GM23338 (cell line): ENCODE results near the gene TACC3. TPM values are rescaled to one million over a fixed set of nuclear protein-coding genes. Genes with fewer than 3 reads are reported as not detected.

Source experiments
- ATAC-seq: fragments of 200-7000 bp; cut with Tn5 transposase; 3 replicates; pipeline ENCODE4 v1.9.1; 2020
- DNase-seq: peaks from one replicate; pipeline ENCODE4 v3.0.0-alpha.2; 2015; ENCODE audit warnings: low spot score
- H2AFZ ChIP-seq: fragments of 200-600 bp; sonication (generic); 2 replicates; pipeline ENCODE4 v1.8.0; 2016; ENCODE audit warnings: antibody characterized with exemption, mild to moderate bottlenecking, moderate library complexity
- H3F3A ChIP-seq: fragments of 200-600 bp; sonication (generic); replicated peaks from 2 replicates; pipeline ENCODE4 v1.8.0; 2017; ENCODE audit warnings: antibody characterized with exemption, mixed run types, low read depth
- H3K27ac ChIP-seq: fragments of 200-600 bp; sonication (generic); 2 replicates; pipeline ENCODE4 v1.6.1; 2016; ENCODE audit warnings: low read depth
- H3K27me3 ChIP-seq: fragments of 200-600 bp; sonication (generic); 2 replicates; pipeline ENCODE4 v1.8.0; 2016; ENCODE audit warnings: mild to moderate bottlenecking, mixed run types, moderate library complexity; ENCODE audit not compliant: insufficient read depth
- H3K36me3 ChIP-seq: fragments of 200-600 bp; sonication (generic); 2 replicates; pipeline ENCODE4 v1.8.0; 2016; ENCODE audit warnings: mild to moderate bottlenecking; ENCODE audit not compliant: insufficient read depth
- H3K4me1 ChIP-seq: fragments of 200-600 bp; sonication (generic); 2 replicates; pipeline ENCODE4 v1.8.0; 2016; ENCODE audit warnings: mild to moderate bottlenecking, moderate library complexity; ENCODE audit not compliant: insufficient read depth
- H3K4me2 ChIP-seq: fragments of 200-600 bp; sonication (generic); 2 replicates; pipeline ENCODE4 v1.7.1; 2017; ENCODE audit warnings: mixed run types
- H3K4me3 ChIP-seq: fragments of 200-600 bp; sonication (generic); 2 replicates; pipeline ENCODE4 v1.6.1; 2016; ENCODE audit warnings: mixed run types
- H3K79me2 ChIP-seq: fragments of 200-600 bp; sonication (generic); replicated peaks from 2 replicates; pipeline ENCODE4 v1.8.0; 2017; ENCODE audit warnings: mild to moderate bottlenecking; ENCODE audit not compliant: insufficient read depth
- H3K9me2 ChIP-seq: fragments of 200-600 bp; sonication (generic); 2 replicates; pipeline ENCODE4 v1.8.0; 2017; ENCODE audit not compliant: insufficient read depth
- H4K20me1 ChIP-seq: fragments of 200-600 bp; sonication (generic); replicated peaks from 2 replicates; pipeline ENCODE4 v1.8.0; 2017; ENCODE audit warnings: mild to moderate bottlenecking; ENCODE audit not compliant: insufficient read depth
- H3K27ac Mint-ChIP-seq: 2 replicates; pipeline ENCODE4 v1.8.0; 2020; ENCODE audit warnings: inconsistent platforms, mild to moderate bottlenecking, moderate library complexity, mixed read lengths
- H3K27me3 Mint-ChIP-seq: 3 replicates; pipeline ENCODE4 v1.8.0; 2022; ENCODE audit warnings: low read depth, mild to moderate bottlenecking, moderate library complexity, mixed read lengths, inconsistent platforms; ENCODE audit not compliant: insufficient read depth, poor library complexity
- H3K36me3 Mint-ChIP-seq: 3 replicates; pipeline ENCODE4 v1.8.0; 2021; ENCODE audit warnings: low read depth, mild to moderate bottlenecking, inconsistent platforms, moderate library complexity, mixed read lengths
- H3K4me1 Mint-ChIP-seq: 3 replicates; pipeline ENCODE4 v1.8.0; 2020; ENCODE audit warnings: mild to moderate bottlenecking, inconsistent platforms, mixed read lengths
- H3K4me3 Mint-ChIP-seq: 3 replicates; pipeline ENCODE4 v1.8.0; 2021; ENCODE audit warnings: moderate library complexity, mild to moderate bottlenecking, inconsistent platforms, mixed read lengths
- H3K9me3 Mint-ChIP-seq: 3 replicates; pipeline ENCODE4 v1.8.0; 2020; ENCODE audit warnings: moderate library complexity, mild to moderate bottlenecking, inconsistent platforms, mixed read lengths
- CREB1 ChIP-seq: fragments of 250-450 bp; sonication (Bioruptor Pico); IDR thresholded peaks from 2 replicates; pipeline ENCODE4 v1.5.0; 2020; ENCODE audit warnings: low read depth, mild to moderate bottlenecking, moderate library complexity
- EZH2 ChIP-seq: fragments of 200-600 bp; sonication (generic); IDR thresholded peaks from one replicate; pipeline ENCODE4 v1.8.0; 2017; ENCODE audit warnings: antibody characterized with exemption, mild to moderate bottlenecking, low read depth; ENCODE audit not compliant: unreplicated experiment
- NANOG ChIP-seq: IDR thresholded peaks from 2 replicates; pipeline ENCODE4 v1.6.1; 2016; ENCODE audit warnings: antibody characterized with exemption, borderline replicate concordance
- polyA plus RNA-seq: library from polyadenylated mRNA; unstranded; fragments of >200 nt; fragmentation: Nextera tagmentation; extraction: Ambion mirVana; gene quantifications from 2 replicates; pipeline ENCODE4 v1.2.1, GENCODE V29; 2016
- total RNA-seq: library from RNA; depleted of rRNA; stranded (reverse); fragments of >200 nt; shearing (Covaris generic); gene quantifications from 2 replicates; pipeline ENCODE4 v1.2.3, GENCODE V29; 2014
- TF ChIP-seq, protein P1 (sequence below), 2 experiments: fragments of 200-600 bp in 1 of 2; sonication (generic) in 1 of 2; conservative IDR thresholded peaks; 2 replicates each; pipeline versions ENCODE4 v1.5.1 to v1.6.1; 2016 to 2017; ENCODE audit warnings: antibody characterized with exemption in 2 of 2, low read depth in 2 of 2, mild to moderate bottlenecking in 2 of 2, moderate library complexity in 1 of 2

The TACC3 gene
- total and polyA plus RNA-seq, 2 experiments from 2014 or later, result 120 TPM

DNA sequence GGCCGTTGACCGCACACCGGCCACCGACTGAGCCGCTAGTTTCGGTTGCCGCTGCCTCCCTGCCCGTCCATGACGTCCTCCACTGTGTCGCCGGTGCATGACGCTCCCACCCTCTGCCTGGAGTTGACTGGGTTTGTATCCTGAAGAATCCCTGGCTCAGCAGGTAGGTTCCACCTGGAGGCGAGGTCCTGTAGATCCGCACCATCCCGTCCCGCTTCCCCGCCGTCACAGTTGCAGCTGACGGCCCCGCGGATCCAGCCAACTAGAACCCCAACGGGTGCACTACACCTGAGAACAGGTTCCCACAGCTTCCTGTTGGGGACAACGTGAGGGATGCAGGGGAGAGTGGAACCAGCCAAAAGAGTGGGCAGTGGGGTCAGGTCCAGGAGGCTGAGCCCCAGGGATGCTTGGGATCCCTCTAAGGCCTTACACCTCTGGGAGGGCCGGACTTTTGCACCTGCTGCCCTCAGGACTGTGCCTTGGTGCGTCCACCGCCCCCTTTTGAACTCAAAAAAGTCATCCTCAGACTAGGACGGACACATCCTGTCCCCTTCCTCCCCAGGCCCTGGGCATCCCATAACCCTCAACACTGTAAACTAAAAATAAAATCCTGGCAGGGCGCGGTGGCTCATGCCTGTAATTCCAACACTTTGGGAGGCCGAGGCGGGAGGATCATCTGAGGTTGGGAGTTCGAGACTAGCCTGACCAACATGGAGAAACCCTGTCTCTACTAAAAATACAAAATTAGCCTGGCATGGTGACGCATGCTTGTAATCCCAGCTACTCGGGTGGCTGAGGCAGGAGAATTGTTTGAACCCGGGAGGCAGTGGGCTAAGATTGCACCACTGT lies 8.1 kb upstream of the TACC3 start:
- peak; percentile 13 for ATAC-seq
- peaks cover 23% of the 10 kb centered on the region for H3K4me1 Mint-ChIP-seq
- H3K27ac Mint-ChIP-seq, result peak overlapping the region; percentile 95
- 0 out of 2 replicates have a peak, but pooled peaks cover 4% of the 10 kb centered on the region for H3K36me3 ChIP-seq
- peaks cover 27% of the 10 kb centered on the region for H4K20me1 ChIP-seq
- H3K36me3 Mint-ChIP-seq, result peaks cover 34% of the 10 kb centered on the region
- H3K4me2 ChIP-seq, result peak overlapping the region; percentile 98
- peak overlapping the region; percentile 81 for H3K27ac ChIP-seq
- H3K4me1 ChIP-seq, result peaks cover 9% of the 10 kb centered on the region; the same call in 1 of the 2 replicates
- peaks cover 43% of the 10 kb centered on the region for H3K79me2 ChIP-seq
- peaks cover 14% of the 10 kb centered on the region for H3F3A ChIP-seq
- H3K4me3 Mint-ChIP-seq, result peak overlapping the region; percentile 92
- H3K27me3 Mint-ChIP-seq, result peaks cover 20% of the 10 kb centered on the region
- H3K4me3 ChIP-seq, result peak overlapping the region; percentile 89
- peak overlapping the region; percentile 94; the same call in 1 of the 2 replicates for H2AFZ ChIP-seq
- no peaks in the 10 kb centered on the region for H3K27me3 ChIP-seq
- no peaks in the 10 kb centered on the region for H3K9me2 ChIP-seq
- DNase-seq, result peak; percentile 82
- no peaks in the 10 kb centered on the region for H3K9me3 Mint-ChIP-seq
- no peak for TF ChIP-seq EZH2
- TF ChIP-seq CREB1 (CRISPR knock-in tag), result peak; percentile 89

DNA sequence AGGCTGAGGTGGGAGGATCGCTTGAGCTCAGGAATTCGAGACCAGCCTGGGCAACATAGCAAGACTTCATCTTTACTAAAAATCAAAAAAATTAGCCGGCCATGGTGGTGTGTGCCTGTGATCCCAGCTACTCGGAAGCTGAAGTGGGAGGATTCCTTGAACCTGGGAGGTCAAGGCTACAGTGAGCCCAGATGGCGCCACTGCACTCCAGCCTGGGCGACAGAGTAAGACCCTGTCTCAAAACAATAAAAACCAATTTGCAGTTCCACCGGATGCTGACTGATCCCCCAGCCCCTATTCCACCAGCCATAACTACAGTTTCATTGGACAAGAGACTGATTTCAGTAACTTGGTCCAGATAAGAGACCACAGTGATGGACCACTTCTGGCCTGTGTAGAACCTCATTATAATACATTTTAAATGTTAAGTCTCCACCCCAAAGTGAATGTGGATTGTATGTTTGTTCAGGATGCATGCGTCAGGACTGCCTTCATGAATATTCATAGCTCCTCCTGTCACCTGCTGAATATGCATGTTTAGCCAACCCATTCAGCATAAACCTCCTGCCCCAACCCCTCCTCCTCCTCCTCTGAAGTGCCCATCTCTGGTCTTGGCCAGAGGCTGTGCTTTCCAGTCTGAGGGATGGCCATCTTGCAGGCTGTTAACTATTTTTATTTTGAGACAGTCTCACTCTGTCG lies 6.9 kb upstream of the TACC3 start:
- Histone ChIP-seq H3K27me3 (no peaks in the 10 kb centered on the region), H3K27ac (no peak overlapping the region), H3K4me2 (no peak overlapping the region), H4K20me1 (peaks cover 22% of the 10 kb centered on the region), H3K79me2 (peaks cover 40% of the 10 kb centered on the region), H3K36me3 (no peaks in the 10 kb centered on the region), H3K9me2 (no peaks in the 10 kb centered on the region), H2AFZ (no peak overlapping the region), H3K4me1 (peaks cover 11% of the 10 kb centered on the region; the same call in 1 of the 2 replicates), H3F3A (peaks cover 14% of the 10 kb centered on the region), H3K4me3 (no peak overlapping the region)
- Mint-ChIP-seq H3K4me3 (peak overlapping the region; percentile 92), H3K9me3 (no peaks in the 10 kb centered on the region), H3K36me3 (peaks cover 26% of the 10 kb centered on the region), H3K27ac (no peak overlapping the region), H3K4me1 (peaks cover 26% of the 10 kb centered on the region), H3K27me3 (peaks cover 22% of the 10 kb centered on the region)
- DNase-seq, result peak; percentile 80
- ATAC-seq, result peak; percentile 3; the same call in 2 of the 3 replicates
- no peak for TF ChIP-seq NANOG
- TF ChIP-seq, protein P1, sequence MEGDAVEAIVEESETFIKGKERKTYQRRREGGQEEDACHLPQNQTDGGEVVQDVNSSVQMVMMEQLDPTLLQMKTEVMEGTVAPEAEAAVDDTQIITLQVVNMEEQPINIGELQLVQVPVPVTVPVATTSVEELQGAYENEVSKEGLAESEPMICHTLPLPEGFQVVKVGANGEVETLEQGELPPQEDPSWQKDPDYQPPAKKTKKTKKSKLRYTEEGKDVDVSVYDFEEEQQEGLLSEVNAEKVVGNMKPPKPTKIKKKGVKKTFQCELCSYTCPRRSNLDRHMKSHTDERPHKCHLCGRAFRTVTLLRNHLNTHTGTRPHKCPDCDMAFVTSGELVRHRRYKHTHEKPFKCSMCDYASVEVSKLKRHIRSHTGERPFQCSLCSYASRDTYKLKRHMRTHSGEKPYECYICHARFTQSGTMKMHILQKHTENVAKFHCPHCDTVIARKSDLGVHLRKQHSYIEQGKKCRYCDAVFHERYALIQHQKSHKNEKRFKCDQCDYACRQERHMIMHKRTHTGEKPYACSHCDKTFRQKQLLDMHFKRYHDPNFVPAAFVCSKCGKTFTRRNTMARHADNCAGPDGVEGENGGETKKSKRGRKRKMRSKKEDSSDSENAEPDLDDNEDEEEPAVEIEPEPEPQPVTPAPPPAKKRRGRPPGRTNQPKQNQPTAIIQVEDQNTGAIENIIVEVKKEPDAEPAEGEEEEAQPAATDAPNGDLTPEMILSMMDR (conservative IDR thresholded peaks at IDR 0.05; ENCODE audit: low read depth in 2 of 2), result peak in 1 of 2 experiments; percentile 21; a peak in 1 of 4 replicates
